HG03571 (cell line): ENCODE data around the gene MMP19.
"Not testable (repeated sequence)": the region's sequence is repeated elsewhere in the genome, so short reads cannot be mapped to it uniquely, and the experiment has no call there.

Experiments used
- ATAC-seq: cut with Tn5 transposase; IDR thresholded peaks from one replicate; pipeline ENCODE4 v1.9.1; 2021; ENCODE audit not compliant: unreplicated experiment

MMP19 gene

DNA sequence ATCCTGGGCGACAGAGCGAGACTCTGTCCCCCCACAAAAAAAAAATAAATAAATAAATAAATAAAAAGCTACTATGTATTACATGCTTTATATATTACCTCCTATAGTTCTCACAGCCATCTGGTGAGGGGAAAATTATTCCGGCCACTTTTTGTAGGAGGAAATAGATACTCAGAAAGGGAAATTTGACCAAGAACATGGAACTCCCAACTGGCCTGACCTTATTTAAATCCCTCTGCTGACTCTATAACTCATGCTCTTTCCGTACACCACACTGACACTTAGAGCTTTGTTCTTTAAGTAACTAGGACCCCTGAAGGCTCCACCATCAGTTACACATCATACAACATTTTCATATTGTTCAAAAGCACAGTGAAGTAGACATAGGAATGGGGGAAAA lies 2.2 kb upstream of the MMP19 start:
- ATAC-seq, result no peak

DNA sequence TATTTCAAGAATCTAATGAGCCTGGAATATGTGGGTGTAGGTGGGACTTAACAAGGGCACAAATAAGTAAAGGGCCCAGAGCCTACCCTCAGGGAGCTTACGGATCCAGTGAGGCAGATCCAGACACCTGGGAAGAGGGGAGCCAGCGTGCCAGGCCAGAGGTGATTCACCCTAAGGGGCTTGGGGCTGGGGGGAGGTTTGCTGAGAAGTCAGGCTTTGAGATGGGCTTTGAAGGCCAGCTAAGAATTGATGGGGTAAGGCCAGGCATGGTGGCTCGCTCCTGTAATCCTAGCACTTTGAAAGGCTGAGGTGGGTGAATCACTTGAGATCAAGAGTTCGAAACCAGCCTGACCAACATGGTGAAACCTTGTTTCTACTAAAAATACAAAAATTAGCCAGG lies 695 bp upstream of the MMP19 start:
- no peak for ATAC-seq

DNA sequence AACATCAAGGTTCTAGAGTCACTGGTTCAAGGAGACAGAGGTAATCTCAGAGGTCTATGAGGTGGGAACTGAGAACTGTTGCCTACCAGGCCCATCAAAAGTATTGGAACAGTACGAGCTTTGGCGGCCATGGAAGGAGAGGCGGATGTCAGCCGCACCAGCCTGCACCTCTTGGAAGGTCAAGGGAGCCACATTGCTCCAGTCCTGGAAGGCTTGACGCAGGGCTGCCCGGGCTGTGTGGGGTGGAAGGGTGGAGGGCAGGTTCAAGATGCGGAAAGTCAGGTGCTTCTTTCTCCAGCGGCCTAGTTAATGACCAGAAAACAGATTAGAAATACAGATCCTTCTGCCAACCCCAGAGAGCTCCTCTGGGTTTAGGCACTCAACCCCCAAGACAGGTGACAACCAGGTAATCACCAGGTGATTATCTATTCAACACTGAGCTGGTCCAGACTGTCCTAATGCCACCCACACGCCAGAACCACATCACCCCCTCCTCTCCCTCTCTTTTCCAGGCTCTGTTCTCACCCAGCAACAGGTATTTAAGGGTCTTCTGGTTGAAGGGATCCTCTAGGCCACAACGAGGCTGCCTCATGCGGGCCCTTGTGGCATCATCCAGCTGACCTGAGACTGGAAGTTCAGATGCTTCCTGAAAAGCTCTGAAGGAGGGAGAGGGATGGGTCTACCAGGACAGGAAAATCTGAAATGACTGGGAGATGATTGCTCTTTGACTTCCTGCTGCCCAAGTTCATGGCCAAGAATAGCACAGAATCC lies 2.0 kb downstream of the MMP19 start:
- ATAC-seq, result no peak

DNA sequence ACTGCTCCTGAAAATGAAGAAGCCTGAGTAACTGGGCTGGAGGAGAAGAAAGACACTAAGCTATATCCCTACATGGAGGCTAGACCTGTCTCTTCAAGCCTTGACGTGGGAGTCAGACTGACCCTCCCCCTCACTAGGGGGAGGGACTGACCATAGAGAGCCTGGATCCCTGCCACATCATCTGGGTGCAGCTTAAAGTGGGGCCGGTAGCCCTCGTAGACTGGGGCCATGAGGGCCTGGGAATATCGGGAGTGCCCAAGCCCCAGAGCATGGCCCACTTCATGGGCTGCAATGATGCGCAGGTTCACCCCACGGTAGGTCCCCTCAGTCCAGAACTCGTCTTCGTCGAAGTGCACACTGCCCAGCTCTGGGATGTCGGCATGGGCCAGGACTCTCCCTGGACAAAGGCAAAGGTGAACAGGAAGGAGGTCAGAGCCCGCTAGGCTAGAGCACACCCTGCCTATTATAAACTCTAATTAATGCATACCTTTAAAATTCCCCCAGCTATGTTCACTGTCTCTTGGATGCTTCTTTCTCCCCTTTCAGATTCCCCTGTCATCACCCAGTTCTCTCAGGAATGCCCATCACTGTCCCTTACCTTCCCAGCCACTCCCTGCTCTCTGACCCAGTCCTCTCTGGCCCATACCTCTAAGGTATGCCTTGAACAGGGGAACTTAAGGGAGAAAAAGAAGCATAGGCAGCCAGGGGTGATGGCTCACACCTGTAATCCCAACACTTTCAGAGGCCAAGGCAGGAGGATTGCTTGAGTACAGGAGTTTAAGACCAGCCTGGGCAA lies 3.2 kb downstream of the MMP19 start:
- ATAC-seq, result no peak

DNA sequence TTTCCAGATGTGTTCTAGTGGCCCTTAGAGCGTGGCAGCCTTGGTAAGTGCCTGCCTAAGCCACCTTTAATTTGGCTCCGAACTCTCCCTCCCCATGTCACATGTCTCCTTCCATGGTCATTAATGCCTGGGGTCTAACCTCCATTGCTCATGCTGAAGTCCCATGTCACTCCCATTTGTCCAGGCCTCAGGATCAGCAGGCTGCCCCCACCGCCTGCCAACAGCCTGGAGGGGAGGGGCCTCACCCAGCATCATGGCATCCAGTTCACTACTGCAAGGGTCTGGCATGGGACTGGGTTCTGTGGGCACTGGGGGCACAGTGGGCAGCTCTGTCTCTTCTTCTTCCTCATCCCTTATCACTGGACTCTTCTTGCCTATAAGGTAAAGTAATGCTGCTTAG lies 4.4 kb downstream of the MMP19 start:
- ATAC-seq, result no peak

DNA sequence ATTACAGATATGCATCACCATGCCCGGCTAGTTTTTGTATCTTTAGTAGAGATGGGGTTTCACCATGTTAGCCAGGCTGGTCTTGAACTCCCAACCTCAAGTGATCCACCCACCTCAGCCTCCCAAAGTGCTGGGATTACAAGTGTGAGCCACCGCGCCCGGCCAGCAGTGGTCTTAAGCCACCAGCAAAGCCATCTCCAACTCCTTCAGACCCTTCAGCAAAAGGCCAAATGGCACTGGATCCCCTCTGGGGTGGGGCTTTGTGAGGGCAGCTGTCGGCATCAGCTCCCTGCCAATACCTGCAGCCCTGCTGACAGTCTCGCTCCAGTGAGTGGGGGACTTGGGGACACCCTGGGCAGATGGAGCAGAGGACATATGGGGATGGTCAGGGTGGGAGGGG lies 8.3 kb downstream of the MMP19 start:
- ATAC-seq, result not testable (repeated sequence)

DNA sequence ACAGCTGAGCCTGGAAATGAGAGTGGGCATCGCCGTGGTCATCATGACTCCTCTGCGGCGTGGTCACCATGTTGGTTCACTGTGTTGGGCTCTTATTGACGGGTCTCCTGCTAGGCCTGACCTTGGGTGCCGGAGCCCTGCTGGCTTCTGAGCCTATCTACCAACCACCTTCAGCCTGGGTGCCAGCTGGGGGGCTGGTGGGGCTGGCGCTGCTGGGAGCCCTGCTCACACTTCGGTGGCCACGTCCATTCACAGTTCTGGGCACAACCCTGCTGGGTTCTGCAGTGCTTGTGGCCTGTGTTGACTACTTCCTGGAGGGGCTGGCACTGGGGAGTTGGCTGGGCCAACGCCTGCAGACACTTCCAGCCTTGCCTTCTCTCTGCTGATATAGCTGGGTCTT lies 9.7 kb downstream of the MMP19 start:
- ATAC-seq, result no peak

DNA sequence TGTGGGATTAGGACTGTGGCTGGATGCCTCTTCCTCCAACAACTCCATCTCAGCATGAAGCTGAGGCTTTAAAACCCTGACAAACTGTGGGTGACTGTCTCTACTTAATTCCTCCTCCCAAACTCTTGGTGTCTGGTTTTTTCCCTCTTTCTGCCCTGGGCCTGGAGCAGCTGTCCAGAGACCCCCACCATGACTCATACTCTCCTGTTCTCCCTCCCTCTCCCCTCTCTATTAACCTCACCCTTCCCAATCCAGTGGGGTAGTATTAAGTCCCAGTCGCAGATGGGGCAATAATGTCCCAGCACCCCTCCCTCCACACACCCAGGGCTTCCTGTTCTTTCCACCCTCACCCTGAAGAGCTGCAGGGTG lies 11.3 kb downstream of the MMP19 start:
- no peak for ATAC-seq

DNA sequence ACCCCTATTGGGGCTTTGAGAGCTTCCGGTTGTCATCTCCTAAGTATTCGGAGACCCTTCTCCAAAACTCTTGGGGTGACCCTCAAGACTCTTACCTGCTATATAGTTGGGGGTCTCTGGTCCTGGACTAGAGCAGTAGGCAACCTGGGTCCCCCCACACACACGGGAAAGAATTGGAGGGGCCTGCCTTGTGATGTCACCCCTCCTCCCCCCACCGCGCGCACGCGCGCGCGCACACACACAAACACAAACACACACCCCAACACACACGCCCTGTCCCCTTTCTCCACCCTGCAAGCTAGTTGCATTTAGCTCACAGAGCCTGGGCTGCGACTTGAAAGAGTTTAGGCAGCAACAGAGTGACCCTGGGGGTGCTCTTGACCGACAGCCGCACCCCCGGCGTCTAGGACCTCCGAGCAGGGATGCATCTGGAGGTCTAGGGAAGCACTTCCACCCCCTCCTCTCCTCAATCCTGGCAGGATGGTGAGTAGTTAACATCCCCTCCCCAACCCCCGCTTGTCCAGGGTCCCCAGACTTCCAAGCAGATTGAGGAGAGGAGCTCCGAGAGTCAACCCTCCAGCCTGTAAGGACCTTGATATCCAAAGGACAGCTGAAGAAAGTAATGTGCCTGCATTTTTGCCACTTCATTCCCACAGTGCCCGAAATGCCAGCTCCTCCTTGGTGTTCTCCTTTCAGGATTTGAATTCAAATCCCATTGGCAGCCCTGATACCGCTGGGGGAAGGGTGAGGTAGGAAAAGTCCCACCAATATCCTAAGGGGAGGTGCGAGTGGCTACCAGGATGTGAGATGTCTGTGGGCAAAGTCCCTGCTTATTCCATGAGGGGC lies 11.9 kb downstream of the MMP19 start:
- ATAC-seq, result no peak

DNA sequence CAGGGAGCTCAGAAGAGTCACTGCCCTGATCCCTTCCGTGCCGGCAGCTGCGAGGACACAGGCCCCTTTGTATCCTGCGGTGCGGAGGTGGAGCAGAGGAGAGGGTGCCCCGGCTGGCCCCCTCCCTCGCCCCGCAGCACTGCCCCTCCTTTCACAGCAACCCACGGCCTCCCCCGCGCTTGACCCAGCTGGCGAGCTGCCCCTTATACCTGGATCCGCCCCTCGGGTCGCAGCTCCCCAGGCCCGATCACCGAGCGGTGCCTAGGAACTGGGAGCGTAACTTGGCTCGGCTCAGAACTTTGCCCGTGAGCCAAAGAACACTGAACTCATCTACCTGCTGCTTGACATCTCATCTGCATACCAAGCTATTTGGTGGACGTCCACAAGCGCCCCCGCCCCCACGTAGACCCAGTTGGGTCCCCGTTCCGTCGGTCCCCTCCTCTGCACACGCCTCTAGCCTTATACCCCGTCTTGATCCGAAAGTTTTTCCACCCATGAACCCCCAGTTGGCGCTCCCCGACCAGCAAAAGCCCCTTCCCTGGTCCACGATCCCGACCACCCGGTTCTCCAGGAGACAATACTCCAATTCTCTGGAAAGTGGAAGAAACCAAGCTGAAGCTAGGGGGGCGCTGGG lies 12.7 kb downstream of the MMP19 start:
- peak; percentile 22 for ATAC-seq

DNA sequence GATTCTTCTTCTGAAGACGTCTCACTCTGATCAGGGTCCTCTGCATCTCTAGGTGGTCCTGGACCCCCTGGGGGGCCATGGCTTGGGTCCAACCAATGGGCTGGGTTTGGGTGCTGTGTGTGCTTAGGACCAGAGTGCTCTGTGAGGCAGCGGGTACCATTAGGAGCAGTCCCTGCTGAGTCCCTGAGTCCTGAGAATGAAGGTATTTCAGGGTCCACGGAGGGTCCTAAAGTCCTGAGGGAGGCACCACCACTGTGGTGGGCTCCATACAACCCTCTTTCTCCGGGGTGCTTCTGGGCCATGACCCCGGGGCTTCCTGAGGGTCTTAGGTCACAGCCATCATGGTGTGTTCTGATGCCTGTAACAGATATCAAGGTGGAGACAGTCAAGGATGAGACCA lies 14.4 kb downstream of the MMP19 start:
- no peak for ATAC-seq

DNA sequence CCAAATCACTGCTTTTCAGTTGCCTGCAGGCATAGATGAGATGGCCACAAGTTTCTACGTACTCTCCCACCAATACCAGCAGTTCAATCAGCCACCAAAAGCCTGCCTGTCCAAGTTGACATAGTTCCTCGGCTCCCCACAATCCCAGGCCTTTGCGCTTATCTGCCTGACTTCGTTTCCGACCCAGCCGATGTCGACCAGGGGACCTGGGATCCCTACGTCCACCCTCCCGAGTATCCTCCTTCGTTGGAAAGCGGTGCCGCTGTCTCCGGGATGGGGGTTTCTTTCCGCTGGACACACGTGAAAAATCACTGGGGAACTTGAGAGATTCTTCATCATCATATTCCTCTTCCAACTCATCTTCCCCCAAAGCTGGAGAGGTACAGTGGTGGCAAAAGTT lies 14.9 kb downstream of the MMP19 start:
- ATAC-seq, result no peak

DNA sequence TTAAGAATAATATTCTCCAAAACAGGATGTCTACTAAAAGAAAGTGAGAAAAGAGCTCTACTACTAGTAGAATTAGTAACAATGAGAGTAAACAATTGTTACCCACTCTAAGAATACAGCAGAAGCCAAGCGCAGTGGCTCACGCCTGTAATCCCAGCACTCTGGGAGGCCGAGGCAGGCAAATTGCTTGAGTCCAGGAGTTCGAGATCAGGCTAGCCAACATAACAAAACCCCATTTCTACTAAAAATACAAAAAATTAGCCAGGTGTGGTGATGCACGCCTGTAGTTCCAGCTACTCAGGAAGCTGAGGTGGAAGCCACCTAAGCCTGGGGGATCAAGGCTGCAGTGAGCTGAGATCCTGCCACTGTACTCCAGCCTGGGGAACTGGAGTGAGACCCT lies 18.0 kb downstream of the MMP19 start:
- no peak for ATAC-seq

DNA sequence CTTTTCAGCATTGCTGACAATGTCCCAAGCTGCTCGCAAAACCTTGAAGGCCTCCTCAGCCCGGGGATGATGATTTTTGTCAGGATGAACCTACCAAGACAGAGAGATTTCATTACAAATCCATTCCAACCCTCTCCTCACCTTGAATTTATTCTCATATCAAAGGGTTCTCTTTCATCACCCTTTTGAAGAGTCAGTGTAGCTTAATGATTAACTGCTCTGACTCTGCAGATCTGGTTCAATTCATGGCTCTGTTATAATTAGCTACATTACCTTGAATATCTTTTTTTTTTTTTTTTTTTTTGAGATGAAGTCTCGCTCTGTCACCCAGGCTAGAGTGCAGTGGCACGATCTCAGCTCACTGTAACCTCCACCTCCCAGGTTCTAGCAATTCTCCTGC lies 19.3 kb downstream of the MMP19 start:
- ATAC-seq, result no peak

DNA sequence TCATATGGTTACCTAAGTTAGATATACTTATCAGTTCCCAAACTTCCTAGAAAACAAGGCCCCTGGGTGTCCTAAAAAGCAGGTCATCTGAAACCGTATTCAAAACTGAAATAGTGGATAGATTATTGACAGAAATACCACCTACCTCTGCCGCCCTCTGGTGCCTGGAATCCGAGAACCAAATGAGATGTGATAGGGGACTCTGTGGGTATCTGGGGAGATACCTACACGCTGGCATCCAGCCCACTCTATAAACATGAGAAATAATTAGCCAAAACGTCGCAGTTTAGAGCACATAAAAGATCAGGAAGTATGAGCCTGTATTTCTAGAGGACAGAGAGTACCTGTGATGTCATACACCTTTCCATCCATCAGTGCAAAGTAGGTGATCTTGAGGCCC lies 20.5 kb downstream of the MMP19 start:
- ATAC-seq, result no peak

DNA sequence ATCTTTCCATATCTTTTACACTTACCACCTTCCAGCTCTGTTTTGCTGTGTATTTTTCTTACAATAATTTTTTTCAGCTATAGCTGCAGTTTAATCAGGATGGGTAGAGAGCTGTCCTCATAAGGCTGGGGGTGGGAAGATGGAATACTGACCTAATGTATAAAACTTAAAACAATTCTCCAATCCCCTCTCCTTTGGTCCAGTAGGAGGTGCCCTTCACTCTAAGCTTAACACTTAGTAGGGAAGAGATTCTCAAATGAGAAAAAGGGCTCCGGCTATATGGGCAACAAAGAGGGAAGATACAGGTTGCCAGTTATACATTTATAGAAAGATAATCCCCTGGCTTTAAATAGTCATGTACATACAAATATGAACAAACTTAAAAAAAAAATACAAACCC lies 22.1 kb downstream of the MMP19 start:
- ATAC-seq, result no peak

DNA sequence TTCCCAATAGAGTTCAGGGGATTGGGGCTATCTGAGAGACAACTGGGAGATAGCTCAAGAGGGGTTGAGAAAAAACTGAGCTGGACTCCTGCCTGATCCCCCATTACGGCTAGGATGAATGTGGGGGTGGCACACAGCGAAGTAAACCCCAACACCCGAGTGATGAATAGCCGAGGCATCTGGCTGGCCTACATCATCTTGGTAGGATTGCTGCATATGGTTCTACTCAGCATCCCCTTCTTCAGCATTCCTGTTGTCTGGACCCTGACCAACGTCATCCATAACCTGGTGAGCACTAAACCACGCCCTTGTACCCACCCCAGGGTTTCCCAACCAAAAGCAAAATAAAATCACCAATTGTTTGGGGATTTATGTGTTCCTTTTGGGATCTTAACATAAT lies 23.9 kb downstream of the MMP19 start:
- ATAC-seq, result no peak

DNA sequence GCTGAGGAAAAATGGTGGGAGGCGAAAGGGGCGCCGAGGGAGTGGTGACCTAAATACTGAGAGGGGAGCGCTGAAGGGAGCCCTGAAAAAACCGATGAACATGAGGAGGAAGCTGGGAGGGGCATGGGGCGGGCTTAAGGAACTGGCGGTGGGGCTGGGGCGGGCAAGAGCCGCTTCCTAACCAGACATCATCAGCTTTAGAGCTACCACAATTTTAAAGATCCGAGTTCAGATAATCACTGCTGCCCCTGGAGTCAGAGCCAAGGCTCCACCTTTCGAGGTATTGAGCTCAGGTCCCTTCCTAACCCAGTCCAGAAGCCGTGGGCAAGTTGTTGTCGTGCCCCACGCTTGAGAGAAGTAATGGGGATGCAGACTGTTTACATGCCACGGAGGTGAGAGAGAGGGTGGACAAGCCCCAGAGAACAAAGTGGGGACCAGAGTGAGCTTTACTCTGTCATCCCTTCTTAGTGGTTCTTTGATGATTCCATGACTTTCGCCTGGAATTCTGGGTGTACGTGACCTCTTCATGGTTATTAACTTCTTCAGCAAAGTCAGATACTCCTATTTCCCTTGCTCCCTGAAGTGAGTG lies 24.5 kb downstream of the MMP19 start:
- peak; percentile 28 for ATAC-seq

DNA sequence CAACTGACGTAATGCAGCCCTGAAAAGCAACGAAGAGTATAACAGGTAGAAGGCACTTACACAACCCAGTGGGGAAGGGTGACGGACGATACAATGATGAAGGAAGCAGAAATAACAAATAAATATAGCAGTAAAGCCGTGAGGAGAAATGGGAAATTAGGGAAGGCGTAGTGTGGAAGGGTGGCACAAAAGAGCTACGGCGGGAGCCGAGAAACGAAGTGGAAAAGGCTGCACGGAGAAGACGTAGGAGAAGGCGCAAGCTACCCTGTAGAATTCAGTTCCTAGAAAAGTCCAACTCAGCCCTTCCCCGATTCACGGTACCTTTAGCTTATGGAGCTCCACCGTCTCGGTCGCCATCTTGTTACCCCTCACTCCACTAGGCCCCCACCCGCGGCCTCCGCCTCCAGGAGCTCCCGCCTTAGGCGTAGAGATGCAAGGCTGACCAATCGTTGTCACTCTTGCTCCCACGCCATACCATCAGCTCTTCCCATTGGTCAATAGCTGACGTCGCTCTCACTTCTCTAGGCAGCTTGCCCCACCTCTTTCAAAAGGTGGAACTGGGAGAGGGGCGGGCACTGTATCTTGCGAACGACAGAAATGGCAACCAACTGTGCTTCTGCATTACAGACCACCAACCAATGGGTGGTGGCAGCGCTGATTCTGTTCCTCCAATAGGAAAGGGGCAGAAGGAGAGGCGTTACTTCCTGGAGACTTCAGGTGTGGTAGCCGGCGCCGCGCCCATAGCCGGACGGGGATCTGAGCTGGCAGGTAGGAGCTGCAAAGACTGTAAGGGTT lies 25.2 kb downstream of the MMP19 start, which contains the start of the genes ORMDL2 and SARNP:
TSS of gene ORMDL2 (plus strand) at position 697 of the 795 bp plus-strand sequence. CDS start 959 bp downstream, outside the sequence.
TSS of gene SARNP (minus strand) at position 380 of the 795 bp plus-strand sequence. CDS start at position 357, 23 bp downstream.
- peak; percentile 97 for ATAC-seq

DNA sequence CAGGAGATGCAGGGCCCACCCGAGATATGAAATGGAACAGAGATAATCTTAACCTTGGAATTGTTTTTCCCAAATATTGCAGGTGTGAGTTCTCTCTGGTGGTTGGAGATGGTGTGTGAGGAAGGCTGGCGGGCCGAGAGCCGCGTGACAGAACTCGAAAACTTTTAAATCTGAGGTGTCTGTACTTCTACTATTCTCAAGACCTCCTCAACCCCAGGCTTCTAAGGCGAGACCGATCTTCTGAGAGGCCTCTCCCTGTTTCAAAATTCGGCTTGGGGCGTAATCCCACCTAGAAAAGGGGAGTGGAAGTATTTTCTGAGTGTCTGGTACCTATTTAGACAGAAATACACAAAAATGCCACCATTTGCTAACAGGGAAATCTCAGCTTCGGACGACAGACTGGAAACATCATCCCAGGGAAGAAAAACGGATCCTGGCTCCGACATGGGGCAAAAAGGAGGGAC lies 25.8 kb downstream of the MMP19 start:
- ATAC-seq, result no peak
